Left forelimb (tissue), 1 donor: ENCODE results near the gene ZNF383.
"Not testable (repeated sequence)": the region's sequence is repeated elsewhere in the genome, so short reads cannot be mapped to it uniquely, and the experiment has no call there.

Source experiments
- DNase-seq: peaks from one replicate; pipeline ENCODE4 v3.0.0-alpha.2; 2018; ENCODE audit warnings: low spot score

Gene ZNF383

DNA sequence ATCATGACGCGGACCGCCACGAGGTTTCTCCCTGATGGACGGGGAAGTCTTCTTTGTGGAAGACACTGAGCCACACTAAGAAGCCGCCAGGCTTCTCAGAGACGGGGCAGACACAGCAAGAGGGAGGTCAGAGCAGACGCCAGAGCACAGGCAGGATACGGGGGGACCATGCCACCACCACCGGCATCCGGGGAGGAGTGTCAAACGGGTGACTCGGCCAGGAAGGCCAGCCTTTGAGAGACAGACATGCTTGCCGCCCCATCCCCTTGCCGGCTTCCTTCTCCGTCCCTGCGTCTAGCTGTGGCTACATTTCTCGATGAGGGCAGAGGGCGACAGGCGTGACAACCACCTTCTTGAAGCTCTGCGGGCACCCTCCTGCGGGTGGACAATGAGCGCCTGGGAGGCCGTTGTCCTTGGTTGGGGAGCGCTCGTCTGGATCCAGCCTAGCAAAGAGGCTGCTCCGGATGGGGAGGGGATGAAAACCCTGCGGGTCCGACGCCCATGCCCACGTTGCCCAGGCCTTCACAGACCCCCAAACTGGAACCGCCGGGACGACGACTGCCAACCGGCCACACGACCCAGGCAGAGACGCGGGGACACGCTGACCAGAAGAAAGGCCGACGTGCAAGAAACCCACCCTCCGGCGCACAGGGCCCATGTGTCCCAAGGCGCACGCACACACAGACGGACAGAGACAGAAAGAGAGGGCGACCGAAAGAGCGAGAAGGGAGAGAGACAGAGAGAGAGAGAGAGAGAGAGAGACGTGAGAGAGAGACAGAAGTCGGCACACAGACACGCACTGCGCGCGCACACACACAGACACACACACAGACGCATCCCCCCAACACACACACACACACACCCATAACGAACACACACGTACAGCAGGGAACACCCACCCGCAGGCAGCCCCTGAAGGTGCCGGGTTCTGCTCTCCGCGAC lies 75.3 kb downstream of the ZNF383 start:
- not testable (repeated sequence) for DNase-seq

DNA sequence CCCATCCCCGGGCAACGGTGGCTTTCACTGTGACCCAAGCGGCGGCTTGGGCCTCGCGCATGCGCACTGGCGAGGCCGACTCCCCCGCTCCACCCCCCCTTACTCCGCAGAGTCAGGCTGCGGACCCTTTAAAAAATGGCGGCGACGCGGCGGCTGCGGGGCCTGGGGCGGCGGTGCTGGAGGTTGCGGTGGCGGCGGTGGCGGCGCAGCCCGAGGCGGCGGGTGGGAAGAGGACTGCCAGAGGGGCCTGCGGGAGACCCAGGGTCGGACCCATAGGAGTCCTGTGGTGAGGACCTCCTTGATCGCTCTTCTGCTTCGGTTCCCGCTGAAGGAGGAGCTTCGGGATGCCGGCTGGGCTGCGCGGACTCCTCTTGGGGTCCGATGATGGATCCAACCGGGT lies 76.2 kb downstream of the ZNF383 start:
- not testable (repeated sequence) for DNase-seq
